ENCODE data around the gene UBE2I.

Gene UBE2I

DNA sequence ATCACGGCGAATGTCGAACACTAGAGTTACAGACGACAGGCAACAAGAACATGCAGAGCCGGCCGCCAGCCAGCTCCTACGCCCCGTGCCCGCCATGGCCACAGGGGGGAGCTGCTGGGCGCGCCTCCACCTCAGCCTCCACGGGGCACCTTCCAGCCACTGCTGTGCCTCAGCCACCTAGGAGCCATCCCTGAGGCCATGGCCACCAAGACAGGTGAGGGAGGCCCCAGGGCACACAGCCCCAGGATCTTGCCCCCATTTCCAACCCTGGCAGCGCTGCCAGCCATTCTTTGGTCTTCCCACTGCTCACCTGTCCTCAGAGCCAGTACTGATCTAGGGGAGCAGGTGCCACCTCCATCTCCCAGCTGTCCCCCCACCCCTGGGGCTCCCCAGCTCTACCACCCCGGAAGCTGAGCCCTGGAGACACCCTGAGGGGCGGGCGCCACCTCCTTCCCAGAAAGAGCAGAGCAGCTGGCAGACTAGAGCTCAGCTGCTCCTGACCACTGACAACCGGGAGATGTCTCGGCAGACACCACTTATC is 54.1 kb downstream of the UBE2I start:
- DNase-seq = peak; percentile 20

DNA sequence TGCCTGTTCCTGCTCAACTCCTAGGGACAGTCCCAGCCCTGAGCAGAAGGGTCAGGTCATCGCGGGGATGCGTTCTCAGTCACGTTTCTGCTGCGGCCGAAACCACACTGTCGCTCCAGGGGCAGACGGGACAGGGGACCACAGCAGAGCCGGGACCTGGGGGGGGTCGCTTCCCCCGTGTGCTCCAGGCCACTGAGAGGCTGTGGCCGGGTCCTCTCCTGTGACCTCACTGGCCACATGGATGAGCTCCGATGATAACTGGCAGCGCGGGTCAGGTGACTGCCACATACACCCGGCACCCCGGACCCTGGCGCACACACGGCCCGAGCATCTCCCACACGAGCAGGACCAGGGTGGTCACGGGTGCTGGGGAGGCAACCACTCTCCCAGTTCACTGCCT is 55.1 kb downstream of the UBE2I start:
- no peak for DNase-seq

- DNase-seq = no peak
Measured at GRCh38 chr16:1366060-1366711, 56.8 kb downstream of the UBE2I start.

- no peak for DNase-seq
Measured at GRCh38 chr16:1366712-1367299, 57.4 kb downstream of the UBE2I start.

DNA sequence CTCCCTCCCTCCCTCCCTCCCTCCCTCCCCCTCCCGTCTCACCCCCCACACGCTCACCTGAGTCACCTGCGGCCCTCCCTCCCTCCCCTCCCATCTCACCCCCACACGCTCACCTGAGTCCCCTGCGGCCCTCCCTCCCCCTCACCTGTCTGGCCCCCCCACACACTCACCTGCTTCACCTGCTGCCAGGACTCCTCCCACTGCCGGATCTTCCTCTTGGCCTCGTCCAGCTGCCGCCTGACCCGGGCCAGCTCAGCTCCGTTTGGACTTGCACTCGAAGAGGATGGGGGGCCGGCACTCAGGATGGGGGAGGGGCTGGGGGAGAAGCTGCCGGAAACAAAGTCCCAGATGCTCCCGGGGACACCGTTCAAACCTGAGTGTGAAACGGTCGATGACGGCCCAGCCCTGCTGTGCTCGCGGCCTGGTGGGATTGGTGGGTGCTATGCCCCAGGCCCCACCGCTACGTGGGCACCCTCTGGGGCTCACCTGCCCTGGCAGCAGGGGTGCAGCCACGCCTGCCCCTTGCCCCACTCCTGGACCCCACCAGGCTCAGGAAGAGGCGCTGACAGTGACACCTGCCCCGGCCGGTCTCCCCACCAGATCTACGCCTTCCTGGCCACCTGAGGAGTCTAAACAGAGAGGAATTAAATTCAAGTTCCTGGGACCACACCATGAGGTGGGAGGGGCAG is 58.2 kb downstream of the UBE2I start:
- DNase-seq = no peak

DNA sequence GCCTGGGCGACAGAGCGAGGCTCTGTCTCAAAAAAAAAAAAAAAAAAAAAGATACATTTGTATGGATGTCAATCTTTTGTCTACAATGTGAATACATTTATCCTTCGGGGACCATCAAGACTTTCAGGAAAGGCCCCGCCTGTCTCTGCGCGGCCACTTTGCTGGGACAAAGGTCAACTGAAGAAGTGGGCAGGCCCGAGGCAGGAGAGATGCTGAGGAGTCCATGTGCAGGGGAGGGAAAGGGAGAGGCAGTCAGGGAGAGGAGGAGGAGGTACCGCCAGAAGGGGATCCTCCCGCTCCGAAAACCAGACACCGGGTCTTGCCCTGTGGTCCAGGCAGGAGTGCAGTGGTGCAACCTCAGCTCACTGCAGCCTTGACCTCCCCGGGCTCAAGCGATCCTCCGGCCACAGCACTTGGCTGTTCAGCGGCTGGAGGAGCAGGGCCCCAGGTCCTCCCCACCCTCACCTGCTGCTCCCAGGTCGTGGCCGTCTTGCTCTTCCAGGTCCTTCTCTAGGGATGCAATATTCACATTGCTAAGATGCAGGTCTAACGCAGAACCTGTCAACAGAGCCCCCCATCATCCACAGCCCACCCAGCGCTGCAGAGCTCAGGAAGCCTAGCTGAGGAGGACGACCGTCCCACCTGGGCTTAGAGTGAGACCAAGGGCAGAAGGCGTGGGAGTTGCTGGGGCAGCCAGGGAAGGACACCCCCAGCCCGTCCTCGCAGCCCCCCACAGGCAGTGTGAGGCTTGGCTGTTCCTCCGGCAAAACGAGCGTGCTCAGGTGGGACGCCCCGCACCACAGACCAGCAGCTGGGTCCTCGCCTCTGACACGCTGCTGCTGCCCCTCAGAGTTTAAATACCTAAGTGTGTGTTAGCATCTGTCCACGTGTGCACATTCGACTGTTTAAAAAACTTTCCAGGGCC is 61.9 kb downstream of the UBE2I start:
- DNase-seq = no peak

GRCh38 chr16:1372292-1372950 is 63.0 kb downstream of the UBE2I start:
- DNase-seq = no peak

DNA sequence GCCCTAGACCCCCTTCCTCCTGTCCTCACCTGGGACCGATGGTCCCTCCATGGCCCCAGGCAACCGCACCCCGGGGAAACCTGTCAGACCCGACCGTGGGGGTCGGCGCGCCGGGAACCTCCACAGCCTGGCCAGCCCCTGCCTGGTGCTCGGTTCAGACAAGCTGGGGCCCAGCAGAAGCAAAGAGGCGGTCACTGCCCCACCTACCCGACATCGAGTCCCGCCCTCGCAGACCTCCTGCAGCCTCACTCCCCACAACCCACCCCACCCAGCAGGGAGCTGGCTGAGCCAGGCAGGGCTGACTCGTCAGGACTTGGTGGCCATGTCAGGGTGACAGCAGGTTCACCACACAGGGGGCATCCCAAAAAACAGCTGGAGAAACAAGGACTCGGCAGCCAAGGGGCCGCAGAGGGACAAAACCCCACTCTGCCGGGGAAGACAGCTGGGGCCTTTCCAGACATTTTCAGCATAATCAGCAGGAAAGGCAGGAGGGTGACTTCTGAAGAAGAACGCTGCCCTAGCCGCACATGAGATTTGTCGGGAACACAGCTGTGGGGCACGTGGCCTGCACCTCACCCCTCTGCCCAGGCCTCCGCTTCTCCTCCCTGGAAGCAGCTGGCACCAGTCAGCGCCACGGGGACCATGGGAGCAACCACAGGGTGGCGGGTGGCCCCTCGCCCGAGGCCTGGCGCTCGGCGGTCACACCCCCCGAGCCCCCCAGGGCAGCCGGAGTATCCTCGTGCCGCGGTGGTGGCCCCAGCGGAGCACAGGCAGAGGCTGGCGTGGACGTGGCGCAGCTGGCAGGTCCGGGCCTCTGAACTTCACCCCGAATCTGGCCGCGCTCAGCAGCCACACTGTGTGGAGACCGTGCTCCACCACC is 65.2 kb downstream of the UBE2I start:
- DNase-seq = no peak

GRCh38 chr16:1375298-1375640 is 65.8 kb downstream of the UBE2I start:
- DNase-seq = no peak

DNA sequence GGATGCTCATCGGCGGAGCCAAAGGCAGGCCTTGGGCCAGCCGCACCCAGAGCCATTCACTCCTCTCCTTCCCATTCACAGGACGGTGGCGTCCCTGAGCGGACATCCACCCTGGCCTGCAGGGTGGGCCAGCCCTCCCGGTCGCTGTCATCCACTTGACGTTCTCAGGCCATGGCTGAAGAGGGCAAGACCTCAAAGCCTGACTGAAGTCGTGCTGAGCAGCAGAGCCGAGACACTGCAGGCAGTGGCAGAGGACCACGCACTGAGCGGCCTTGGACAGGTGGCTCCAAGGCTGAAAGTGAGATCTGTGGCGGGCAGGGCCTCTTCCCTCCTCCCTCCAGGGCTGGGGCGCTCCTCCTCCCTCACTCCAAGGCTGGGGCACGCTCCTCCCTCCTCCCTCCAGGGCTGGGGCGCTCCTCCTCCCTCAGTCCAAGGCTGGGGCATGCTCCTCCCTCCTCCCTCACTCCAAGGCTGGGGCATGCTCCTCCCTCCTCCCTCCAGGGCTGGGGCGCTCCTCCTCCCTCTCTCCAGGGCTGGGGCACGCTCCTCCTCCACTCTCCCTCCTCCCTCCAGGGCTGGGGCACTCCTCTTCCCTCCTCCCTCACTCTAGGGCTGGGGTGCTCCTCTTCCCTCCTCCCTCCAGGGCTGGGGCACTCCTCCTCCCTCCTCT is 66.4 kb downstream of the UBE2I start:
- DNase-seq = no peak
